A673 (cell line): ENCODE measurements around the gene TMEM163. TPM values are rescaled to one million over a fixed set of nuclear protein-coding genes. Genes with fewer than 3 reads are reported as not detected.

ENCODE experiments used
- BruUV-seq: library from RNA; stranded (reverse); fragments of 400-500 nt; replicated peaks from 2 replicates; lab custom pipeline; 2021; lab: Mats Ljungman, UMichigan
- CTCF ChIA-PET: fragments of 300-600 bp; sonication (Branson Sonifier 250); formaldehyde crosslinking; loops from one replicate; lab custom pipeline; 2022; ENCODE audit warnings: antibody characterized with exemption; lab: Charles Lee
- POLR2A ChIA-PET: fragments of 300-600 bp; sonication (Branson Sonifier 250); formaldehyde crosslinking; loops from one replicate; lab custom pipeline; 2022; ENCODE audit warnings: antibody characterized with exemption; ENCODE audit not compliant: low non-redundant PET; lab: Charles Lee
- DNase-seq: peaks from one replicate; pipeline ENCODE4 v3.0.0-alpha.2; 2015; ENCODE audit warnings: low spot score
- H3K27ac ChIP-seq: fragments of 200-600 bp; sonication (generic); 2 replicates; pipeline ENCODE4 v1.5.1; 2016; ENCODE audit warnings: mixed run types, low read depth, mild to moderate bottlenecking, mixed read lengths, antibody characterized with exemption, low read length; ENCODE audit not compliant: poor library complexity, severe bottlenecking
- H3K27me3 ChIP-seq: fragments of 200-600 bp; sonication (generic); replicated peaks from 2 replicates; pipeline ENCODE4 v1.6.1; 2017; ENCODE audit warnings: mixed run types, low read depth, mild to moderate bottlenecking, mixed read lengths, antibody characterized with exemption, low read length; ENCODE audit not compliant: insufficient read depth, poor library complexity
- H3K36me3 ChIP-seq: fragments of 200-600 bp; sonication (generic); 2 replicates; pipeline ENCODE4 v1.6.1; 2016; ENCODE audit warnings: mixed run types, mild to moderate bottlenecking, mixed read lengths, antibody characterized with exemption, low read length; ENCODE audit not compliant: insufficient read depth, poor library complexity, severe bottlenecking
- H3K4me1 ChIP-seq: fragments of 200-600 bp; sonication (generic); 2 replicates; pipeline ENCODE4 v1.6.1; 2017; ENCODE audit warnings: mixed run types, mild to moderate bottlenecking, mixed read lengths, antibody characterized with exemption, low read length; ENCODE audit not compliant: insufficient read depth, poor library complexity, severe bottlenecking
- H3K4me3 ChIP-seq: fragments of 200-600 bp; sonication (generic); 2 replicates; pipeline ENCODE4 v1.5.1; 2016; ENCODE audit warnings: low read depth, mixed run types, mild to moderate bottlenecking, mixed read lengths, low read length; ENCODE audit not compliant: poor library complexity, severe bottlenecking
- H3K9me3 ChIP-seq: fragments of 200-600 bp; sonication (generic); 2 replicates; pipeline ENCODE4 v1.6.1; 2016; ENCODE audit warnings: mixed run types, low read depth, mild to moderate bottlenecking, mixed read lengths, antibody characterized with exemption, low read length; ENCODE audit not compliant: poor library complexity, severe bottlenecking
- EZH2 ChIP-seq: fragments of 200-600 bp; sonication (generic); IDR thresholded peaks from 2 replicates; pipeline ENCODE4 v1.6.1; 2017; ENCODE audit warnings: borderline replicate concordance, low read depth, mild to moderate bottlenecking, mixed read lengths, antibody characterized with exemption, low read length; ENCODE audit not compliant: poor library complexity, severe bottlenecking
- intact Hi-C: fragments of 100-400 bp; cut with micrococcal nuclease; formaldehyde crosslinking; loops from one replicate; pipeline ENCODE4 v1.10.0; 2022; ENCODE audit not compliant: unreplicated experiment
- total RNA-seq: library from RNA; stranded (reverse); gene quantifications from 2 replicates; pipeline ENCODE4 v1.2.3, GENCODE V29; 2021
- TF ChIP-seq, protein P1 (sequence below): fragments of 300-800, 200-600 bp; sonication (generic); conservative IDR thresholded peaks from 2 replicates; pipeline ENCODE4 v1.5.1; 2017; ENCODE audit warnings: low read depth, mild to moderate bottlenecking, antibody characterized with exemption, low read length, moderate library complexity, mixed read lengths

Gene TMEM163
- total RNA-seq, 1 experiment from 2014 or later = not detected

DNA sequence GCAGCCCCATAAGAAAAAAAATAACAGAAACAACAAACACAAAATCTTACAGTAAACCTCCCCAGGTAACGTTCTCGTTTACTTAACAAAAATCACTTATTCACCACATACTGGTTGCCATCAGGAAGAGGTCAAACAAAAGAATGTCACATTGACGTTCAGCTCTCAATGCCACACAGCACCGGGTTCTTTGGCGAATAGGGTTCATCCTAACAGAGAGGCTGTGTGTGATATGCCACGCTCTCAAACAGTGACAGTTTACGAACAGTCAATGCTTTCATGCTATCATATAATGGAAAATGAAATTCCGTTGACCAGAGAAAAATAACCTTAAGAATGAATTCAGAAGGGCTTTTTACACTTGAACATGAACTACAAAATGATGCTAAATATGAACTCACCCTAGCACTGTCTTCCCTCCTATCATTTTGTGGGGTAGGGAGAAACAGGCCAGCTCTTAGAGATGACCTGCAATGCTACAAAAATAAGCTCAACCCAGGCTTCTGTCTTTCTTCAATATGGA, 2.0 kb downstream of the TMEM163 start:
- POLR2A ChIA-PET = no interaction called here
- peaks cover 94% of the 10 kb centered on the region for H3K27me3 ChIP-seq
- H3K9me3 ChIP-seq = no peaks in the 10 kb centered on the region
- no peak for DNase-seq
- no TSS peak for BruUV-seq
- CTCF ChIA-PET = no interaction called here
- H3K4me1 ChIP-seq = no peaks in the 10 kb centered on the region
- intact Hi-C loops = no loop called here
- no peaks in the 10 kb centered on the region for H3K36me3 ChIP-seq
- no peak overlapping the region for H3K27ac ChIP-seq
- no peak overlapping the region for H3K4me3 ChIP-seq
- TF ChIP-seq EZH2 = no peak
- TF ChIP-seq, protein P1, sequence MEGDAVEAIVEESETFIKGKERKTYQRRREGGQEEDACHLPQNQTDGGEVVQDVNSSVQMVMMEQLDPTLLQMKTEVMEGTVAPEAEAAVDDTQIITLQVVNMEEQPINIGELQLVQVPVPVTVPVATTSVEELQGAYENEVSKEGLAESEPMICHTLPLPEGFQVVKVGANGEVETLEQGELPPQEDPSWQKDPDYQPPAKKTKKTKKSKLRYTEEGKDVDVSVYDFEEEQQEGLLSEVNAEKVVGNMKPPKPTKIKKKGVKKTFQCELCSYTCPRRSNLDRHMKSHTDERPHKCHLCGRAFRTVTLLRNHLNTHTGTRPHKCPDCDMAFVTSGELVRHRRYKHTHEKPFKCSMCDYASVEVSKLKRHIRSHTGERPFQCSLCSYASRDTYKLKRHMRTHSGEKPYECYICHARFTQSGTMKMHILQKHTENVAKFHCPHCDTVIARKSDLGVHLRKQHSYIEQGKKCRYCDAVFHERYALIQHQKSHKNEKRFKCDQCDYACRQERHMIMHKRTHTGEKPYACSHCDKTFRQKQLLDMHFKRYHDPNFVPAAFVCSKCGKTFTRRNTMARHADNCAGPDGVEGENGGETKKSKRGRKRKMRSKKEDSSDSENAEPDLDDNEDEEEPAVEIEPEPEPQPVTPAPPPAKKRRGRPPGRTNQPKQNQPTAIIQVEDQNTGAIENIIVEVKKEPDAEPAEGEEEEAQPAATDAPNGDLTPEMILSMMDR = no peak

DNA sequence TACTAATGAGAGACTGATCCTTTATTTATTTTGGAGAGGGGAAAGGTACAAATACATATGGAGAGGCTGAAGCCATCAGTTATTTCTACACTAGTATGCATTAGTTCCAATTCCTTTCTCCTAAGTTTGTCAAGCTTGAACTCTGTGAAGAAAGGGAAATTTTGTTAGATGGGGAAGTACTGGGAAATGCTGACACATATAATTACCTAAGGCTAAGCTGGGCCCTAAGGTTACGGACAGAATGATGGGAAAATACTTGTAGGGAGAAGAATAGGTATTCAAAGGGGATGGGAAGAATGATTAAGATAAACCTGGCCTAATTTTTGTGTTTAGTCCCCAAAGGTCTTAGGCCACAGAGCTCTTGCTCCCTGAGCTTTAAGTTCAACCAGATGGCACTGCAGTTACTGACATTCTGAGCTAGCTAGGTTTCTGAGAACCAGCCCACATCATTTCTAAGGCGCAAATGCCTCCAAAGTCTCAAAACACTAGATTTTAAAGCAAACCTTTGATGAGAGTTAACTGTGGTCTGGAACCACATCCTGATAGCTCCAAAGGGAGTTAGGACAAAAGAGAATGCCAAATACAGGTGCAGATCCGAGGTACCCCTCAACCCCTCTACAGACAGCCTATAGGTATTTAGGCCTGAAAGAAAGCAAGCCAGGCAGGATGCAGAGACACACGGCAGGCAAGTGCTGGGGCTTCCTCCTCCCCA, 2.7 kb downstream of the TMEM163 start:
- peaks cover 96% of the 10 kb centered on the region for H3K27me3 ChIP-seq
- BruUV-seq = no TSS peak
- intact Hi-C loops = no loop called here
- no peaks in the 10 kb centered on the region for H3K9me3 ChIP-seq
- POLR2A ChIA-PET = no interaction called here
- no peak for TF ChIP-seq EZH2
- TF ChIP-seq, protein P1 = no peak
- H3K4me3 ChIP-seq = no peak overlapping the region
- CTCF ChIA-PET = no interaction called here
- DNase-seq = no peak
- H3K4me1 ChIP-seq = no peaks in the 10 kb centered on the region
- H3K27ac ChIP-seq = no peak overlapping the region
- H3K36me3 ChIP-seq = no peaks in the 10 kb centered on the region

DNA sequence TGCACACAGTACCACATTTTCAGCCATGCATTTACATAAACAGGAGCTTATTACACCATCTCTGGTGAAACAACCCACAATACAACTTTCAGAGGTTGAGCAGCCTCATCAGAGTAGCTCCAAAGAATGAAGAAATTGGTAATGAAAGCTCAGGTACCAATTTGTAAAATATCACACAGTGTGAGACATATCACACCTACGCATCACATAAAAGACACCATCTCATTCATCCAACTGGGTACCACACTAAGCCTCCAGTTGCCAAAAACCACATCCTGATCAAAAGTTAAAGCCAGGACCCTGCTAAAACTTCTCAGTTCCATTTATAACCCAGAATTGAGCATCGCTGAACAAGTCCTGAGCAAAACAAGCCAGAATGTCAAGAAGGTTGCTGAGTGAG, 4.6 kb downstream of the TMEM163 start:
- H3K9me3 ChIP-seq = no peaks in the 10 kb centered on the region
- CTCF ChIA-PET = no interaction called here
- no peak overlapping the region for H3K27ac ChIP-seq
- TF ChIP-seq, protein P1 = no peak
- TF ChIP-seq EZH2 = no peak
- no peak overlapping the region for H3K4me3 ChIP-seq
- intact Hi-C loops = no loop called here
- POLR2A ChIA-PET = no interaction called here
- H3K27me3 ChIP-seq = peaks cover 93% of the 10 kb centered on the region
- H3K4me1 ChIP-seq = no peaks in the 10 kb centered on the region
- DNase-seq = no peak
- no peaks in the 10 kb centered on the region for H3K36me3 ChIP-seq
- BruUV-seq = no TSS peak
